Measurements from ENCODE around the gene ACOXL. TPM values are rescaled to one million over a fixed set of nuclear protein-coding genes. Genes with fewer than 3 reads are reported as not detected.

Gene ACOXL
- total RNA-seq, 4 donors from 2014 or later, result not detected

DNA sequence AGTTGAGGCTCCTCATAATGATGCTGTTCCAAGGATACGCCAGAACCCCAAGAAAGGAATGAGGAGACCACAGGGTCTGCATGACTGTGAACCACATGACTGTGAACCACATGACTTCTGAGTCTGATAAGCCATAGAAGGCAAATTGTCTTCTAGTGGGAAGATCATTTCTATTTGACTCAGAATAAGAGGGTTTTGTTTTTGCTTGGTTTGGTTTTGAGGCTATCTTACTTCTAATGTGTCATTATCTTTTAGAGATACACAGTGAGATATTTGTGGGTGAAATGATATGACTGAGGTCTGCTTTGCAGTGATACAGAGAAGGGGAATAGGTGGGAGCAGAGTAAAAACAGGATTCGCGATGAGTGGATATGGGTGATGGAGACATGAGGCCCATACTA is 359.4 kb downstream of the ACOXL start:
- DNase-seq, result no peak
- Histone ChIP-seq H3K4me3 (no peak overlapping the region), H3K9me3 (no peaks in the 10 kb centered on the region), H3K27me3 (peaks cover 0 to 4% (median 0%) of the 10 kb centered on the region in 4 donors), H3K27ac (no peak overlapping the region), H3K36me3 (no peaks in the 10 kb centered on the region), H3K4me1 (no peaks in the 10 kb centered on the region)
- TF ChIP-seq POLR2A (IDR thresholded peaks at IDR 0.05), result no peak
- TF ChIP-seq, protein P1, sequence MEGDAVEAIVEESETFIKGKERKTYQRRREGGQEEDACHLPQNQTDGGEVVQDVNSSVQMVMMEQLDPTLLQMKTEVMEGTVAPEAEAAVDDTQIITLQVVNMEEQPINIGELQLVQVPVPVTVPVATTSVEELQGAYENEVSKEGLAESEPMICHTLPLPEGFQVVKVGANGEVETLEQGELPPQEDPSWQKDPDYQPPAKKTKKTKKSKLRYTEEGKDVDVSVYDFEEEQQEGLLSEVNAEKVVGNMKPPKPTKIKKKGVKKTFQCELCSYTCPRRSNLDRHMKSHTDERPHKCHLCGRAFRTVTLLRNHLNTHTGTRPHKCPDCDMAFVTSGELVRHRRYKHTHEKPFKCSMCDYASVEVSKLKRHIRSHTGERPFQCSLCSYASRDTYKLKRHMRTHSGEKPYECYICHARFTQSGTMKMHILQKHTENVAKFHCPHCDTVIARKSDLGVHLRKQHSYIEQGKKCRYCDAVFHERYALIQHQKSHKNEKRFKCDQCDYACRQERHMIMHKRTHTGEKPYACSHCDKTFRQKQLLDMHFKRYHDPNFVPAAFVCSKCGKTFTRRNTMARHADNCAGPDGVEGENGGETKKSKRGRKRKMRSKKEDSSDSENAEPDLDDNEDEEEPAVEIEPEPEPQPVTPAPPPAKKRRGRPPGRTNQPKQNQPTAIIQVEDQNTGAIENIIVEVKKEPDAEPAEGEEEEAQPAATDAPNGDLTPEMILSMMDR (IDR thresholded peaks at IDR 0.05), result no peak
- intact Hi-C loops (cut with DNase I), result no loop called here
- 71 to 84% methylated on average over 3 of the region's 3 CpGs for WGBS, 2 donors

DNA sequence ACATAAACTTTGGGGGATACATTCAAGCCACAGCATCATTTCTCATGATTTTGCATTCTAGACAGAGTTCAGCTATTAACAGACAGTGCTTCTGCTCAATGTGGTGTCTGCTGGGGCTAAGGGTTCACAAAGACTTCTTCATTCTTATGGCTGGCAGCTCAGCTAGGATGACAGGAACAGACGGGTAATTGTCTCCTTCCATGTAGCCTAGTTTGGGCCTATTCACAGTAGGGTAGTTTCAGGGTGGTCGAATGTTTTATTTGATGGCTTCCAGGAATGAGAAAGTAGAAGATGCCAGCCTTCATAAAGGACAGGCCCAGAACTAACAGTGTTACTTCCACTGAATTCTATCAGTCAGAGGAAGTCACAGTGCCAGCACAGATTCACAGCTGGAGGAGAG is 362.3 kb downstream of the ACOXL start:
- H3K4me1 ChIP-seq, result no peaks in the 10 kb centered on the region
- DNase-seq, result no peak
- H3K27me3 ChIP-seq, result peaks cover 0 to 4% (median 0%) of the 10 kb centered on the region in 4 donors
- TF ChIP-seq, protein P1 (IDR thresholded peaks at IDR 0.05), result no peak
- H3K27ac ChIP-seq, result no peak overlapping the region
- intact Hi-C loops (cut with DNase I), result no loop called here
- no peaks in the 10 kb centered on the region for H3K9me3 ChIP-seq
- no peak overlapping the region for H3K4me3 ChIP-seq
- WGBS, 2 donors, result 88 to 90% methylated on average over 2 of the region's 2 CpGs
- no peaks in the 10 kb centered on the region for H3K36me3 ChIP-seq

DNA sequence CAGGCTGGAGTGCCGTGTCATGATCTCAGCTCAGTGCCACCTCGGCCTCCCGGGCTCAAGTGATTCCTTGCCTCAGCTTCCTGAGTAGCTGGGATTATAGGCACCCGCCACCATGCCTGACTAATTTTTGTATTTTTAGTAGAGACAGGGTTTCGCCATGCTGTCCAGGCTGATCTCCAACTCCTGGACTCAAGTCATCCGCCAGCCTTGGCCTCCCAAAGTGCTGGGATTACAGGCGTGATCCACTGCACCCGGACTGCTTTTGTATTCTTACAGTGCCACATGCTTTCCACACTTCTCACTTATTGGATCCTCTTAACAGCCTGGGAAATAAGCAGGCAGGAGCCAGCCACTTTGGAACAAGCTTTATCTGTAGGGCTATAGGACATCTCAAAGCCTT is 363.1 kb downstream of the ACOXL start:
- Histone ChIP-seq H3K27me3 (peaks cover 0 to 4% (median 0%) of the 10 kb centered on the region in 4 donors), H3K27ac (no peak overlapping the region), H3K9me3 (no peaks in the 10 kb centered on the region), H3K36me3 (no peaks in the 10 kb centered on the region), H3K4me3 (no peak overlapping the region), H3K4me1 (no peaks in the 10 kb centered on the region)
- intact Hi-C loops (cut with DNase I), result no loop called here
- DNase-seq, result no peak
- 85 to 91% methylated on average over 5 to 8 of the region's 8 CpGs for WGBS, 2 donors
- TF ChIP-seq, protein P1 (IDR thresholded peaks at IDR 0.05), result no peak
- TF ChIP-seq POLR2A (IDR thresholded peaks at IDR 0.05), result no peak

DNA sequence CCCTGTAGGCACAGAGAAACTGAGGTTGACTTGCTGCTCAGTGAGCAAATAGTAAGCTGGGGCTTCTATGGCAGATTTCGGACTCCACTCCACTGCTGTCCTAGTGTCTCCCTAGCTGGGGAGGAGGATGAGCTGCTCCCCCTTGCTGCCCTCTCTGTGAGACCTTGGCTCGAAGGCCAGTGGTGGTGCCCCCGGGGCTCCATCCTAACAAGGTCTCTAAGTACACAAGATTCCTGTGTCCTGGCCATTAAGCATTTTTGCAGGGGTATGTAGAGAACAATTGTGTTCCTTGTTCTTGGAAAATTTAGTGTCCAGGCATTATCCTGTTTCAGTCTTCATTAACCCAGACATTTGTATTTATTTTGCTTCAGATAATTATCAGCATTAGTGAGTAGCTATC is 367.0 kb downstream of the ACOXL start:
- no peaks in the 10 kb centered on the region for H3K4me1 ChIP-seq
- DNase-seq, result no peak
- no peaks in the 10 kb centered on the region for H3K9me3 ChIP-seq
- 76 to 100% methylated on average over 2 to 3 of the region's 3 CpGs for WGBS, 2 donors
- intact Hi-C loops (cut with DNase I), result no loop called here
- H3K4me3 ChIP-seq, result no peak overlapping the region
- H3K27me3 ChIP-seq, result no peaks in the 10 kb centered on the region
- H3K36me3 ChIP-seq, result no peaks in the 10 kb centered on the region
- no peak overlapping the region for H3K27ac ChIP-seq
- no peak for TF ChIP-seq POLR2A (IDR thresholded peaks at IDR 0.05)
- TF ChIP-seq, protein P1 (IDR thresholded peaks at IDR 0.05), result no peak

DNA sequence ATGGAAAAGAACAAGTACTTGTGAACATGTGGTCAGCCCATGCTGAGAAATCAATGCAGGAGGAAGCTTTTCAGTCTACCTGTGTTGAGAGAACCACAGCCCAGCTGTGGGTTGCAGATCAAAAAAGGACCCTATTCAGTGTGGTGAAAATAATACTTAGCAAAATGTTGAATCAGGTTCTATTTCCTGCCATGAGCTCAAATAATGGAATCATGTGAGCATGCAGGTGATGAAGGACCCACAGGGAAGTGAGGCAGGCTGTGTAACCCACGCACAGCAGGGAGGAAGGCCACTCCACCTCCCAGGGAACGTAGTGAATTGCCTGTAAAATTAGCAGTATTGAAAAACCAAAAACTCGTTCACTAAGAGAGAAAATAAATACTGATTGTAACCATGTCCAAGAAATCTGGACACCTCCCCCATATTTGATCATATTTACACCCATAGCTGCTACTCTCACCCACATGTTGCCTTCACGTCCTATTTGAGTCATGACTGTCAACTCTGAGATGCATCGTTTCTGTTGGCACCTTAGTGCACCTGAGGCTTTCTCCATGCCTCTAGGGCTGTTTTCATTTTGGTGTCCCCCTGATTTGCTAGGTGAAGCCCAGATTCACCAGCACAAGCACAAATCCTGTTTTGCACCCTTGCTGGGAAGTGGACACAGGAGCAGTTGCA is 367.9 kb downstream of the ACOXL start:
- intact Hi-C loops (cut with DNase I), result no loop called here
- no peak for DNase-seq

More for the DNA sequence above, 367.9 kb downstream of the ACOXL start:
- TF ChIP-seq, protein P1 (IDR thresholded peaks at IDR 0.05), result no peak
- no peak for TF ChIP-seq POLR2A (IDR thresholded peaks at IDR 0.05)
- no peaks in the 10 kb centered on the region for H3K36me3 ChIP-seq
- no peaks in the 10 kb centered on the region for H3K27me3 ChIP-seq
- H3K9me3 ChIP-seq, result no peaks in the 10 kb centered on the region
- 76 to 82% methylated on average over 5 of the region's 5 CpGs for WGBS, 2 donors
- H3K27ac ChIP-seq, result no peak overlapping the region
- H3K4me3 ChIP-seq, result no peak overlapping the region
- H3K4me1 ChIP-seq, result no peaks in the 10 kb centered on the region

Data from esophagus squamous epithelium (tissue), 5 donors.